HepG2 (cell line): Measurements from ENCODE around the gene C3orf18. TPM values are rescaled to one million over a fixed set of nuclear protein-coding genes. Genes with fewer than 3 reads are reported as not detected.

ENCODE experiments used
- ATAC-seq: fragments of 200-7000 bp; cut with Tn5 transposase; 3 replicates; pipeline ENCODE4 v1.9.1; 2020; ENCODE audit warnings: mild to moderate bottlenecking, moderate library complexity
- BruUV-seq: library from RNA; stranded (reverse); fragments of 400-500 nt; replicated peaks from 2 replicates; lab custom pipeline; 2021; lab: Mats Ljungman, UMichigan
- CTCF ChIA-PET: fragments of 300-600 bp; formaldehyde crosslinking; extraction: SDS; loops from one replicate; lab custom pipeline; 2021; ENCODE audit warnings: low total read pairs, inconsistent platforms, low intra/inter-chr PET ratio; lab: Yijun Ruan, JAX
- POLR2A ChIA-PET: fragments of 350-600 bp; sonication (Branson Sonifier 250); formaldehyde crosslinking; loops from one replicate; lab custom pipeline; 2020; ENCODE audit warnings: antibody characterized with exemption, inconsistent platforms; lab: Yijun Ruan, JAX
- DNase-seq: peaks from one replicate; pipeline ENCODE4 v3.0.0-alpha.2; 2015; ENCODE audit warnings: low spot score
- FAIRE-seq: peaks from 3 replicates; lab custom pipeline; 2011; peaks lifted over from hg19 to GRCh38; lab: Jason Lieb, UNC
- H2AFZ ChIP-seq: one replicate; pipeline ENCODE4 v1.6.1; 2011; ENCODE audit warnings: low read length, inconsistent platforms
- H3K27ac ChIP-seq: fragments of 300-600 bp; 3 replicates; pipeline ENCODE4 v1.8.0; 2011; ENCODE audit warnings: mixed run types, mild to moderate bottlenecking, mixed read lengths, low read length, inconsistent platforms; ENCODE audit not compliant: insufficient read depth; ENCODE audit errors: extremely low read length
- H3K27me3 ChIP-seq, 2 experiments: fragments of 200-600 bp in 1 of 2; 2 replicates in 1 of 2; 3 replicates in 1 of 2; pipeline versions ENCODE4 v1.6.0 to v1.8.0; 2011; ENCODE audit warnings: low read length in 2 of 2, mild to moderate bottlenecking in 2 of 2, moderate library complexity in 2 of 2, inconsistent platforms in 1 of 2; ENCODE audit not compliant: insufficient read depth in 2 of 2, control insufficient read depth in 1 of 2
- H3K36me3 ChIP-seq, 2 experiments: fragments of 200-600 bp in 1 of 2; replicated peaks in 1 of 2; 2 replicates in 1 of 2; 3 replicates in 1 of 2; pipeline versions ENCODE4 v1.5.1 to v1.8.0; 2011; ENCODE audit warnings: low read length in 2 of 2, inconsistent platforms in 1 of 2; ENCODE audit not compliant: insufficient read depth in 2 of 2, control insufficient read depth in 1 of 2
- H3K4me1 ChIP-seq: 2 replicates; pipeline ENCODE4 v1.5.1; 2012; ENCODE audit warnings: low read length, inconsistent platforms; ENCODE audit not compliant: insufficient read depth
- H3K4me2 ChIP-seq: 2 replicates; pipeline ENCODE4 v1.6.0; 2011; ENCODE audit warnings: low read depth, low read length, inconsistent platforms
- H3K4me3 ChIP-seq, 3 experiments: fragments of 200-600 bp in 1 of 3; sonication (generic), shearing (Covaris generic) in 1 of 3; replicated peaks in 1 of 3; 2 replicates each; pipeline ENCODE4 v1.5.1; 2011 to 2016; ENCODE audit warnings: low read length in 3 of 3, inconsistent platforms in 2 of 3, low read depth in 2 of 3, mild to moderate bottlenecking in 2 of 3, control low read depth in 1 of 3, mixed read lengths in 1 of 3; ENCODE audit not compliant: insufficient read depth in 1 of 3
- H3K79me2 ChIP-seq: one replicate; pipeline ENCODE4 v1.6.1; 2011; ENCODE audit warnings: low read length, inconsistent platforms; ENCODE audit not compliant: insufficient read depth
- H3K9ac ChIP-seq: 2 replicates; pipeline ENCODE4 v1.6.0; 2011; ENCODE audit warnings: mild to moderate bottlenecking, low read depth, low read length, inconsistent platforms; ENCODE audit not compliant: insufficient read depth
- H3K9me3 ChIP-seq: 2 replicates; pipeline ENCODE4 v1.5.1; 2012; ENCODE audit warnings: mild to moderate bottlenecking, low read length
- H4K20me1 ChIP-seq: 2 replicates; pipeline ENCODE4 v1.6.0; 2011; ENCODE audit warnings: inconsistent platforms, mild to moderate bottlenecking, low read length, moderate library complexity; ENCODE audit not compliant: insufficient read depth
- AHR ChIP-seq: IDR thresholded peaks from 2 replicates; pipeline ENCODE4 v1.6.1; 2018; ENCODE audit warnings: missing genetic modification reagents, missing compliant biosample characterization
- CHD4 ChIP-seq: fragments of 200-600 bp; sonication (generic); IDR thresholded peaks from 2 replicates; pipeline ENCODE4 v1.7.0; 2017; ENCODE audit warnings: mild to moderate bottlenecking, low read length, borderline replicate concordance
- EEA1 ChIP-seq: sonication (generic); formaldehyde crosslinking; IDR thresholded peaks from 2 replicates; pipeline ENCODE4 v1.5.1; 2020; ENCODE audit warnings: mild to moderate bottlenecking, missing genetic modification reagents, borderline replicate concordance
- HNRNPUL1 ChIP-seq: fragments of 200-400 bp; formaldehyde crosslinking; IDR thresholded peaks from 2 replicates; pipeline ENCODE4 v1.6.1; 2017; ENCODE audit warnings: low read depth, mild to moderate bottlenecking, low read length, moderate library complexity
- POLR2AphosphoS5 ChIP-seq: IDR thresholded peaks from 2 replicates; pipeline ENCODE4 v1.6.1; 2012; ENCODE audit warnings: low read depth, low read length
- RBFOX2 ChIP-seq: fragments of 200-400 bp; formaldehyde crosslinking; IDR thresholded peaks from 2 replicates; pipeline ENCODE4 v1.6.1; 2017; ENCODE audit warnings: low read depth, mild to moderate bottlenecking, low read length
- STAT6 ChIP-seq: sonication (generic); formaldehyde crosslinking; IDR thresholded peaks from 2 replicates; pipeline ENCODE4 v1.4.0; 2020; ENCODE audit warnings: missing genetic modification reagents, mild to moderate bottlenecking, borderline replicate concordance
- TEAD3 ChIP-seq: optimal IDR thresholded peaks from 2 replicates; pipeline ENCODE3; 2016; ENCODE audit warnings: borderline replicate concordance
- ZKSCAN5 ChIP-seq: sonication (generic); formaldehyde crosslinking; IDR thresholded peaks from 2 replicates; pipeline ENCODE4 v1.5.1; 2020; ENCODE audit warnings: mild to moderate bottlenecking, missing genetic modification reagents
- ZNF501 ChIP-seq: sonication (generic); formaldehyde crosslinking; IDR thresholded peaks from 2 replicates; pipeline ENCODE4 v1.5.1; 2020; ENCODE audit warnings: mild to moderate bottlenecking, moderate library complexity, missing genetic modification reagents
- ZNF710 ChIP-seq: sonication (generic); formaldehyde crosslinking; IDR thresholded peaks from 2 replicates; pipeline ENCODE4 v1.5.0; 2020; ENCODE audit warnings: mild to moderate bottlenecking, missing genetic modification reagents, borderline replicate concordance
- ZNF773 ChIP-seq: sonication (generic); formaldehyde crosslinking; IDR thresholded peaks from 2 replicates; pipeline ENCODE4 v1.4.0; 2020; ENCODE audit warnings: missing genetic modification reagents, borderline replicate concordance
- WGBS: methylation state at CpG from one replicate; pipeline ENCODE4 v1.1.6; 2017; ENCODE audit warnings: low lambda C conversion rate; 5-methylcytosine and 5-hydroxymethylcytosine counted together
- in situ Hi-C: cut with HindIII; loops from 2 replicates; pipeline ENCODE4 v1.10.0; 2017; ENCODE audit warnings: low pct_unique_long_range_greater_than_20kb; ENCODE audit not compliant: extremely low pct_ligation_motif_present
- intact Hi-C: fragments of 100-400 bp; cut with micrococcal nuclease; formaldehyde crosslinking; loops from one replicate; pipeline ENCODE4 v1.10.0; 2022; ENCODE audit not compliant: unreplicated experiment
- polyA plus RNA-seq, 8 experiments: library from polyadenylated mRNA; depleted of rRNA in 3 of 8; stranded (reverse) in 7 of 8; unstranded in 1 of 8; fragments of >200 nt; fragmentation: Illumina TruSeq in 4 of 8; extraction: Trizol in 4 of 8; gene quantifications; 2 replicates each; pipeline versions ENCODE4 v1.2.1 to v1.2.3, GENCODE V29; 2011 to 2016; ENCODE audit warnings: low read depth in 4 of 8, missing spikeins in 1 of 8, mixed read lengths in 1 of 8; ENCODE audit not compliant: insufficient read depth in 1 of 8
- total RNA-seq, 5 experiments: library from RNA; depleted of rRNA; stranded (reverse); fragments of >200 nt; fragmentation: Illumina TruSeq; extraction: Trizol; gene quantifications; 2 replicates each; pipeline ENCODE4 v1.2.3, GENCODE V29; 2016; ENCODE audit warnings: low read depth in 1 of 5

The C3orf18 gene
- total and polyA plus RNA-seq, 2 of the 13 experiments (the other 11 are each of a cell fraction or from before 2014, with no cell fraction given) = 1.6 to 4.8 TPM

- H3K4me3 ChIP-seq = no peak overlapping the region
- FAIRE-seq (no peak), ATAC-seq (no peak), DNase-seq (no peak)
- H3K9me3 ChIP-seq = no peaks in the 10 kb centered on the region
- no peak overlapping the region for H3K4me2 ChIP-seq
- CTCF ChIA-PET = no interaction called here
- POLR2A ChIA-PET = interaction anchor here (0.8 to 4.7 kb wide), 2 partner anchors 8 to 17 kb away, joined by 3 to 101 read pairs; partner anchors contain the start of gene CISH
- intact Hi-C loops = no loop called here
- WGBS = 84% methylated on average over 4 of the region's 5 CpGs
- no peak overlapping the region for H3K9ac ChIP-seq
- BruUV-seq = no TSS peak
- H3K79me2 ChIP-seq = no peaks in the 10 kb centered on the region
- no peaks in the 10 kb centered on the region for H4K20me1 ChIP-seq
- H2AFZ ChIP-seq = no peak overlapping the region
- no peak overlapping the region for H3K27ac ChIP-seq
- TF ChIP-seq CHD4 = no peak
- H3K4me1 ChIP-seq = peaks cover 68% of the 10 kb centered on the region
- in situ Hi-C loops = no loop called here
- peaks cover 0 to 5% of the 10 kb centered on the region in 2 experiments; a peak in 1 of 5 replicates for H3K36me3 ChIP-seq
- H3K27me3 ChIP-seq = no peaks in the 10 kb centered on the region
Measured at GRCh38 chr3:50604110-50604621, 36.6 kb upstream of the C3orf18 start.

- Histone ChIP-seq H3K27ac (no peak overlapping the region), H3K36me3 (0 out of 5 replicates have a peak, but pooled peaks cover 0 to 5% of the 10 kb centered on the region in 2 experiments), H3K27me3 (no peaks in the 10 kb centered on the region), H3K9me3 (no peaks in the 10 kb centered on the region), H3K79me2 (no peaks in the 10 kb centered on the region), H3K9ac (no peak overlapping the region), H2AFZ (no peak overlapping the region), H4K20me1 (no peaks in the 10 kb centered on the region), H3K4me3 (no peak overlapping the region), H3K4me2 (no peak overlapping the region), H3K4me1 (peaks cover 75% of the 10 kb centered on the region)
- ChIA-PET CTCF (no interaction called here), POLR2A (interaction anchor here (0.8 to 4.7 kb wide), 3 partner anchors 8 to 17 kb away, joined by 3 to 176 read pairs (median 101); partner anchors contain the start of gene CISH)
- DNase-seq = no peak
- no peak for ATAC-seq
- BruUV-seq = no TSS peak
- in situ Hi-C loops (no loop called here), intact Hi-C loops (no loop called here)
- no peak for FAIRE-seq
- 94% methylated on average over 2 of the region's 4 CpGs for WGBS
- no peak for TF ChIP-seq AHR
- no peak for TF ChIP-seq STAT6 (CRISPR knock-in tag)
- TF ChIP-seq ZKSCAN5 = no peak
- TF ChIP-seq TEAD3 (CRISPR knock-in tag) = no peak
- TF ChIP-seq EEA1 = no peak
- no peak for TF ChIP-seq ZNF710
- TF ChIP-seq ZNF773 (CRISPR knock-in tag) = no peak
- no peak for TF ChIP-seq HNRNPUL1
- TF ChIP-seq RBFOX2 = no peak
- TF ChIP-seq POLR2AphosphoS5 = no peak
- no peak for TF ChIP-seq ZNF501 (CRISPR knock-in tag)
Measured at GRCh38 chr3:50603261-50604109, 35.9 kb upstream of the C3orf18 start.
